K562 (cell line): ENCODE results near the gene MBD3L4. TPM values are rescaled to one million over a fixed set of nuclear protein-coding genes. Genes with fewer than 3 reads are reported as not detected.

Experiments
- BRF1 ChIP-seq: IDR thresholded peaks from 3 replicates; pipeline ENCODE4 v1.6.1; 2011; ENCODE audit warnings: borderline replicate concordance, mild to moderate bottlenecking; ENCODE audit not compliant: insufficient read length; ENCODE audit errors: extremely low read depth
- ELF4 ChIP-seq: fragments of 450-650 bp; formaldehyde crosslinking; IDR thresholded peaks from 2 replicates; pipeline ENCODE4 v1.4.0; 2022; ENCODE audit warnings: missing genetic modification characterization
- NEUROD1 ChIP-seq: fragments of 150-350 bp; IDR thresholded peaks from 2 replicates; pipeline ENCODE4 v1.6.1; 2014; ENCODE audit warnings: borderline replicate concordance, low read length, low read depth; ENCODE audit not compliant: partially characterized antibody
- NR2C2 ChIP-seq, 2 experiments: fragments of 200-800 bp in 1 of 2; sonication (Bioruptor generic) in 1 of 2; sonication (generic) in 1 of 2; formaldehyde crosslinking in 1 of 2; IDR thresholded peaks; 2 replicates each; pipeline versions ENCODE4 v1.6.1 to v1.8.0; 2016 to 2022; ENCODE audit warnings: mild to moderate bottlenecking in 1 of 2, missing compliant biosample characterization in 1 of 2, missing genetic modification characterization in 1 of 2, missing genetic modification reagents in 1 of 2
- NRF1 ChIP-seq, 2 experiments: fragments of 450-650 bp; IDR thresholded peaks in 1 of 2; conservative IDR thresholded peaks in 1 of 2; 2 replicates each; pipeline ENCODE4 v1.6.1; 2014; ENCODE audit warnings: mild to moderate bottlenecking in 2 of 2
- SMARCC2 ChIP-seq: fragments of 450-650 bp; IDR thresholded peaks from 2 replicates; pipeline ENCODE4 v1.6.1; 2017; ENCODE audit warnings: antibody characterized with exemption, moderate library complexity, mild to moderate bottlenecking, low read depth
- SNIP1 ChIP-seq: fragments of 450-650 bp; IDR thresholded peaks from 2 replicates; pipeline ENCODE4 v1.7.1; 2017; ENCODE audit warnings: low read depth, mild to moderate bottlenecking
- TEAD1 ChIP-seq, 2 experiments: fragments of 450-650 bp in 1 of 2; sonication (generic) in 1 of 2; formaldehyde crosslinking; IDR thresholded peaks; 2 replicates each; pipeline versions ENCODE4 v1.4.0 to v1.8.0; 2020 to 2022; ENCODE audit warnings: mild to moderate bottlenecking in 2 of 2, missing genetic modification reagents in 1 of 2
- WHSC1 ChIP-seq: IDR thresholded peaks from one replicate; pipeline ENCODE4 v1.6.1; 2012; ENCODE audit warnings: low read length, control low read depth, inconsistent platforms
- ZNF77 ChIP-seq: fragments of 250-450 bp; sonication (Bioruptor Pico); IDR thresholded peaks from 2 replicates; pipeline ENCODE4 v1.5.0; 2020
- polyA plus RNA-seq, 8 experiments: library from polyadenylated mRNA; depleted of rRNA in 4 of 8; stranded (reverse) in 5 of 8; unstranded in 3 of 8; fragments of >200 nt; fragmentation: Nextera tagmentation in 2 of 8; fragmentation: Illumina TruSeq in 1 of 8; extraction: Ambion mirVana in 2 of 8; extraction: Trizol in 1 of 8; gene quantifications; 2 replicates each; pipeline versions ENCODE4 v1.2.1 to v1.2.3, GENCODE V29; 2011 to 2014; ENCODE audit warnings: inconsistent platforms in 1 of 8, missing spikeins in 1 of 8
- total RNA-seq, 7 experiments: library from RNA; depleted of rRNA in 6 of 7; stranded (reverse); fragments of >200 nt in 6 of 7; fragmentation: Illumina TruSeq in 2 of 7; extraction: Trizol in 2 of 7; gene quantifications; 2 replicates each; pipeline versions ENCODE4 v1.2.1 to v1.2.3, GENCODE V29; 2011 to 2021; ENCODE audit warnings: low replicate concordance in 1 of 7
- TF ChIP-seq, protein P1 (sequence below): sonication (generic); formaldehyde crosslinking; IDR thresholded peaks from 2 replicates; pipeline ENCODE4 v1.4.0; 2020; ENCODE audit warnings: mild to moderate bottlenecking, missing genetic modification reagents
- TF ChIP-seq, protein P2 (sequence below): fragments of 200-400 bp; formaldehyde crosslinking; IDR thresholded peaks from 2 replicates; pipeline ENCODE4 v1.6.1; 2017; ENCODE audit warnings: mild to moderate bottlenecking, low read depth, low read length, moderate library complexity
- TF ChIP-seq, protein P3 (sequence below): sonication (generic); formaldehyde crosslinking; IDR thresholded peaks from 2 replicates; pipeline ENCODE4 v1.8.0; 2022; ENCODE audit warnings: mild to moderate bottlenecking, missing genetic modification reagents
- TF ChIP-seq, protein P4 (sequence below): fragments of 250-450 bp; sonication (Bioruptor Pico); IDR thresholded peaks from 2 replicates; pipeline ENCODE4 v1.6.1; 2021; ENCODE audit warnings: mild to moderate bottlenecking
- TF ChIP-seq, protein P5 (sequence below): fragments of 450-650 bp; IDR thresholded peaks from 2 replicates; pipeline ENCODE4 v1.6.1; 2018; ENCODE audit warnings: mild to moderate bottlenecking, low read depth; ENCODE audit not compliant: partially characterized antibody
- TF ChIP-seq, protein P6 (sequence below): fragments of 250-450 bp; sonication (Bioruptor Pico); IDR thresholded peaks from 2 replicates; pipeline ENCODE4 v1.8.0; 2021; ENCODE audit warnings: borderline replicate concordance, mild to moderate bottlenecking, moderate library complexity; ENCODE audit not compliant: poor library complexity, severe bottlenecking

The MBD3L4 gene
- total and polyA plus RNA-seq, 9 of the 15 experiments (the other 6 are each of a cell fraction or from before 2014, with no cell fraction given) = not detected

DNA sequence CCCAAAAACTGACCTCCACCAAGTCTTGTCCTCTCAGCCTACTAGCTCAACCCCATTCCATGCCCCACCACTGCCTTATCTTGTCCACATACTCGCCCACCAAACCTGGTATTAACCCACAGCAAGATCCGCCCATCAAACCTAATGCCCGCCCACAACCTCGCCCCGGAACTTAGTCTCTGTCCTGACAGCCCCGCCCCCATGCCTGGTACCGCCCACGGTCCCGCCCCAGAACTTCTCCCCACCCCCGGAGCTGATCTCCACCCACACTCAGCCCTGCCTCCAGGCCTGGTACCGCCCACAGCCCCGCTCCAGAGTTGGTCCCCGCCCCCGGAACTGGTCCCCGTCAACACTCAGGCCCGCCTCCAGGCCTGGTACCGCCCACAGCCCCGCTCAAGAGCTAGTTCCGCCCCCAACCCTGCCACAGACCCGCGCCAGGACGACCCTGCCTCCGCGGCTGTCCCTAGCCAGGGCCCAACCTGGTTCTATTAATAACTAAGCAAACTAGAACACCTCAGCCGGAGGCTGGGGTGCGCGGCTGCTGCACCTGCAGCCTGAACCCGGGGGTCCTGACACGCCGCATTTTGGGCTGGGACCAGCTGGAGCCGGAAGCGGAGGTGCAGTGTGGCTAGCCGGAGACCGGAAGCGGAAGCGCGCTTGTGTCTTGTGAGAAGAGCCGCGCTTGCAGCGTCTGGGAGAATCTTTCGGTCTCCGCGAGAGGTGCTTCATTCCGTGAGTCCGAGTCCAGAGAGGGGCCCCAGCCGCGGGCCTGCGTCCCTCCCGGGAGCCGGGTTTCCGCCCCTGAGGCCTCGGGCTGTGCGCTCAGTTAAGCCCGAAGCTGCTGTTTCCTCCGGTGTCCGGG lies 29.3 kb upstream of the MBD3L4 start, which contains the start of gene ZNF557 (continued):
- TF ChIP-seq BRF1 = no peak
- TF ChIP-seq SNIP1 = no peak
- TF ChIP-seq SMARCC2 = no peak
- TF ChIP-seq NEUROD1 = no peak
- peak; percentile 53 to 60 for TF ChIP-seq NRF1 (conservative IDR thresholded peaks at IDR 0.05 in 1 of 2, IDR thresholded peaks at IDR 0.05 in 1 of 2)
- TF ChIP-seq ZNF77 (CRISPR knock-in tag) = no peak
- TF ChIP-seq WHSC1 = no peak
- TF ChIP-seq TEAD1 (CRISPR knock-in tag; IDR thresholded peaks at IDR 0.05) = peak in 1 of 2 experiments; percentile 53; a peak in 1 of 4 replicates
- TF ChIP-seq, protein P1, sequence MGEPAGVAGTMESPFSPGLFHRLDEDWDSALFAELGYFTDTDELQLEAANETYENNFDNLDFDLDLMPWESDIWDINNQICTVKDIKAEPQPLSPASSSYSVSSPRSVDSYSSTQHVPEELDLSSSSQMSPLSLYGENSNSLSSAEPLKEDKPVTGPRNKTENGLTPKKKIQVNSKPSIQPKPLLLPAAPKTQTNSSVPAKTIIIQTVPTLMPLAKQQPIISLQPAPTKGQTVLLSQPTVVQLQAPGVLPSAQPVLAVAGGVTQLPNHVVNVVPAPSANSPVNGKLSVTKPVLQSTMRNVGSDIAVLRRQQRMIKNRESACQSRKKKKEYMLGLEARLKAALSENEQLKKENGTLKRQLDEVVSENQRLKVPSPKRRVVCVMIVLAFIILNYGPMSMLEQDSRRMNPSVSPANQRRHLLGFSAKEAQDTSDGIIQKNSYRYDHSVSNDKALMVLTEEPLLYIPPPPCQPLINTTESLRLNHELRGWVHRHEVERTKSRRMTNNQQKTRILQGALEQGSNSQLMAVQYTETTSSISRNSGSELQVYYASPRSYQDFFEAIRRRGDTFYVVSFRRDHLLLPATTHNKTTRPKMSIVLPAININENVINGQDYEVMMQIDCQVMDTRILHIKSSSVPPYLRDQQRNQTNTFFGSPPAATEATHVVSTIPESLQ (CRISPR knock-in tag) = no peak
- TF ChIP-seq, protein P2, sequence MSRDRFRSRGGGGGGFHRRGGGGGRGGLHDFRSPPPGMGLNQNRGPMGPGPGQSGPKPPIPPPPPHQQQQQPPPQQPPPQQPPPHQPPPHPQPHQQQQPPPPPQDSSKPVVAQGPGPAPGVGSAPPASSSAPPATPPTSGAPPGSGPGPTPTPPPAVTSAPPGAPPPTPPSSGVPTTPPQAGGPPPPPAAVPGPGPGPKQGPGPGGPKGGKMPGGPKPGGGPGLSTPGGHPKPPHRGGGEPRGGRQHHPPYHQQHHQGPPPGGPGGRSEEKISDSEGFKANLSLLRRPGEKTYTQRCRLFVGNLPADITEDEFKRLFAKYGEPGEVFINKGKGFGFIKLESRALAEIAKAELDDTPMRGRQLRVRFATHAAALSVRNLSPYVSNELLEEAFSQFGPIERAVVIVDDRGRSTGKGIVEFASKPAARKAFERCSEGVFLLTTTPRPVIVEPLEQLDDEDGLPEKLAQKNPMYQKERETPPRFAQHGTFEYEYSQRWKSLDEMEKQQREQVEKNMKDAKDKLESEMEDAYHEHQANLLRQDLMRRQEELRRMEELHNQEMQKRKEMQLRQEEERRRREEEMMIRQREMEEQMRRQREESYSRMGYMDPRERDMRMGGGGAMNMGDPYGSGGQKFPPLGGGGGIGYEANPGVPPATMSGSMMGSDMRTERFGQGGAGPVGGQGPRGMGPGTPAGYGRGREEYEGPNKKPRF = no peak
- TF ChIP-seq, protein P3, sequence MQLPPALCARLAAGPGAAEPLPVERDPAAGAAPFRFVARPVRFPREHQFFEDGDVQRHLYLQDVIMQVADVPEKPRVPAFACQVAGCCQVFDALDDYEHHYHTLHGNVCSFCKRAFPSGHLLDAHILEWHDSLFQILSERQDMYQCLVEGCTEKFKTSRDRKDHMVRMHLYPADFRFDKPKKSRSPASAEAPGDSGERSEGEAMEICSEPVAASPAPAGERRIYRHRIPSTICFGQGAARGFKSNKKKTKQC (CRISPR knock-in tag) = no peak
- TF ChIP-seq, protein P4, sequence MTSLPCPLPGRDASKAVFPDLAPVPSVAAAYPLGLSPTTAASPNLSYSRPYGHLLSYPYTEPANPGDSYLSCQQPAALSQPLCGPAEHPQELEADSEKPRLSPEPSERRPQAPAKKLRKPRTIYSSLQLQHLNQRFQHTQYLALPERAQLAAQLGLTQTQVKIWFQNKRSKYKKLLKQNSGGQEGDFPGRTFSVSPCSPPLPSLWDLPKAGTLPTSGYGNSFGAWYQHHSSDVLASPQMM (CRISPR knock-in tag) = no peak
- TF ChIP-seq, protein P5, sequence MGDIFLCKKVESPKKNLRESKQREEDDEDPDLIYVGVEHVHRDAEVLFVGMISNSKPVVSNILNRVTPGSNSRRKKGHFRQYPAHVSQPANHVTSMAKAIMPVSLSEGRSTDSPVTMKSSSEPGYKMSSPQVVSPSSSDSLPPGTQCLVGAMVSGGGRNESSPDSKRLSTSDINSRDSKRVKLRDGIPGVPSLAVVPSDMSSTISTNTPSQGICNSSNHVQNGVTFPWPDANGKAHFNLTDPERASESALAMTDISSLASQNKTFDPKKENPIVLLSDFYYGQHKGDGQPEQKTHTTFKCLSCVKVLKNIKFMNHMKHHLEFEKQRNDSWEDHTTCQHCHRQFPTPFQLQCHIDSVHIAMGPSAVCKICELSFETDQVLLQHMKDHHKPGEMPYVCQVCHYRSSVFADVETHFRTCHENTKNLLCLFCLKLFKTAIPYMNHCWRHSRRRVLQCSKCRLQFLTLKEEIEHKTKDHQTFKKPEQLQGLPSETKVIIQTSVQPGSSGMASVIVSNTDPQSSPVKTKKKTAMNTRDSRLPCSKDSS = no peak
- no peak for TF ChIP-seq NR2C2 (CRISPR knock-in tag; IDR thresholded peaks at IDR 0.05)
- peak; percentile 87 for TF ChIP-seq NR2C2 (tag; IDR thresholded peaks at IDR 0.05)
- TF ChIP-seq ELF4 (CRISPR knock-in tag) = peak; percentile 29; the same call in 1 of the 2 replicates
- TF ChIP-seq, protein P6, sequence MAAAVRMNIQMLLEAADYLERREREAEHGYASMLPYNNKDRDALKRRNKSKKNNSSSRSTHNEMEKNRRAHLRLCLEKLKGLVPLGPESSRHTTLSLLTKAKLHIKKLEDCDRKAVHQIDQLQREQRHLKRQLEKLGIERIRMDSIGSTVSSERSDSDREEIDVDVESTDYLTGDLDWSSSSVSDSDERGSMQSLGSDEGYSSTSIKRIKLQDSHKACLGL (CRISPR knock-in tag) = no peak
